Measurements from ENCODE around the gene GAB2. TPM values are rescaled to one million over a fixed set of nuclear protein-coding genes. Genes with fewer than 3 reads are reported as not detected.
"Not testable (repeated sequence)": the region's sequence is repeated elsewhere in the genome, so short reads cannot be mapped to it uniquely, and the experiment has no call there.

The GAB2 gene
- total RNA-seq, 1 experiment from 2014 or later = 10.6 TPM

DNA sequence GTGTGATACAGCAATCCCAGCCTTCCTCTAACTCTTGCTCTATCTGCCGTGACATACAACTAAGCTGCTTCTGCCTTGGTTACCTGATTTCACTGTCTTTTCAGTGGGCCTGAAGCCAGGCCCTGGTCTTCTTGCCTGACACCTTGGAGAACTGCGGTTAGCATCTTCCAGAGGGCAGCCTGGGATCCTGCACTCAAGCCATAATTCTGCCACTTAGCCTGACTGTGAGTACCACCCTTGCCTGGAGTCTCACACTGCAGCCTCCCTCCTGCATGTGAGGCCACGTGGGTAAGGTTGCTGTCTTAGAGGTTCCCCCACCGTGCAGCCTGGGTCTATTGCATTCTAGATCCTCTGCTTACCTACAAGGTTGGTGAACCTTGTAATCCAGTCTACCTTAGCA lies 193.1 kb downstream of the GAB2 start:
- no TSS peak for BruUV-seq (replicated peaks)
- H3K27me3 Mint-ChIP-seq (ENCODE audit: unreplicated experiment) = no peaks in the 10 kb centered on the region
- CTCF ChIA-PET = no interaction called here

DNA sequence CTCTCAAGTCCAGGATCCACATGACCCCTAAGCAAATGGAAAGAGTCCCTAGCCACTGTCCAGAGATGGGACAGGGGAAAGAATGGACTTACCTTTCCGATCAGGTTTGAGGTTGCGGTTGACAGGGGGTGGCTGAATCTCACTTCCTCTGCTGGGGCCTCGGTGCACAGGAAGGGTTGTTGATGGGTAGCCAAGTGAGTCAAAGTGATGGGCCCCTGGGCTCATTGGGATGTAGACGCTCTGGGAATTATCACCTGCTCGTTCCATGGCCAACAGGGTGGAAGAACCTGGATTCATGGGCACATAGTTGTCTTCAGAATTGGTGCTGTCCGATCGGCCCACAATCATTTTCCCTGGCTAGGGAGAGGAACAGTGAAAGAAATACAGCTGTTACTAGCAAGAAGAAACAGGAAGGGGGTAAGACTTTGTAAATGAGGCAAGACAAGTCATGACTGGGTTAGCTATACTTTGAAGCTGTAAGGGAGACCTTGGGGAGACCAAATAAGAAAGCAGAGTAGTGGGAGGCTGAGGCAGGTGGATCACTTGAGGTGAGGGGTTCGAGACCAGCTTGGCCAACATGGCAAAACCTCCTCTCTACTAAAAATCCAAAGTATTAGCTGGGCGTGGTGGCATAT lies 194.2 kb downstream of the GAB2 start:
- H3K36me3 Mint-ChIP-seq (ENCODE audit: insufficient read depth, unreplicated experiment) = peaks cover 16% of the 10 kb centered on the region
- intact Hi-C loops (cut with micrococcal nuclease; ENCODE audit: unreplicated experiment) = no loop called here
- TF ChIP-seq, protein P1, sequence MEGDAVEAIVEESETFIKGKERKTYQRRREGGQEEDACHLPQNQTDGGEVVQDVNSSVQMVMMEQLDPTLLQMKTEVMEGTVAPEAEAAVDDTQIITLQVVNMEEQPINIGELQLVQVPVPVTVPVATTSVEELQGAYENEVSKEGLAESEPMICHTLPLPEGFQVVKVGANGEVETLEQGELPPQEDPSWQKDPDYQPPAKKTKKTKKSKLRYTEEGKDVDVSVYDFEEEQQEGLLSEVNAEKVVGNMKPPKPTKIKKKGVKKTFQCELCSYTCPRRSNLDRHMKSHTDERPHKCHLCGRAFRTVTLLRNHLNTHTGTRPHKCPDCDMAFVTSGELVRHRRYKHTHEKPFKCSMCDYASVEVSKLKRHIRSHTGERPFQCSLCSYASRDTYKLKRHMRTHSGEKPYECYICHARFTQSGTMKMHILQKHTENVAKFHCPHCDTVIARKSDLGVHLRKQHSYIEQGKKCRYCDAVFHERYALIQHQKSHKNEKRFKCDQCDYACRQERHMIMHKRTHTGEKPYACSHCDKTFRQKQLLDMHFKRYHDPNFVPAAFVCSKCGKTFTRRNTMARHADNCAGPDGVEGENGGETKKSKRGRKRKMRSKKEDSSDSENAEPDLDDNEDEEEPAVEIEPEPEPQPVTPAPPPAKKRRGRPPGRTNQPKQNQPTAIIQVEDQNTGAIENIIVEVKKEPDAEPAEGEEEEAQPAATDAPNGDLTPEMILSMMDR (IDR thresholded peaks at IDR 0.05; ENCODE audit: unreplicated experiment) = no peak
- no peaks in the 10 kb centered on the region for H3K4me1 Mint-ChIP-seq (ENCODE audit: low read depth, unreplicated experiment)
- CTCF ChIA-PET = no interaction called here
- DNase-seq = no peak
- H3K9me3 Mint-ChIP-seq (ENCODE audit: low read depth, unreplicated experiment) = no peaks in the 10 kb centered on the region
- no peak overlapping the region for H3K27ac Mint-ChIP-seq (ENCODE audit: unreplicated experiment)
- H3K4me3 Mint-ChIP-seq (ENCODE audit: low read depth, unreplicated experiment) = no peak overlapping the region
- H3K27me3 Mint-ChIP-seq (ENCODE audit: unreplicated experiment) = no peaks in the 10 kb centered on the region
- no TSS peak for BruUV-seq (replicated peaks)

More for the DNA sequence above, 193.1 kb downstream of the GAB2 start:
- Mint-ChIP-seq H3K36me3 (ENCODE audit: insufficient read depth, unreplicated experiment) (peaks cover 16% of the 10 kb centered on the region), H3K9me3 (ENCODE audit: low read depth, unreplicated experiment) (no peaks in the 10 kb centered on the region), H3K4me3 (ENCODE audit: low read depth, unreplicated experiment) (no peak overlapping the region), H3K4me1 (ENCODE audit: low read depth, unreplicated experiment) (no peaks in the 10 kb centered on the region), H3K27ac (ENCODE audit: unreplicated experiment) (no peak overlapping the region)
- DNase-seq = no peak
- intact Hi-C loops (cut with micrococcal nuclease; ENCODE audit: unreplicated experiment) = no loop called here
- TF ChIP-seq, protein P1 (IDR thresholded peaks at IDR 0.05; ENCODE audit: unreplicated experiment) = no peak

DNA sequence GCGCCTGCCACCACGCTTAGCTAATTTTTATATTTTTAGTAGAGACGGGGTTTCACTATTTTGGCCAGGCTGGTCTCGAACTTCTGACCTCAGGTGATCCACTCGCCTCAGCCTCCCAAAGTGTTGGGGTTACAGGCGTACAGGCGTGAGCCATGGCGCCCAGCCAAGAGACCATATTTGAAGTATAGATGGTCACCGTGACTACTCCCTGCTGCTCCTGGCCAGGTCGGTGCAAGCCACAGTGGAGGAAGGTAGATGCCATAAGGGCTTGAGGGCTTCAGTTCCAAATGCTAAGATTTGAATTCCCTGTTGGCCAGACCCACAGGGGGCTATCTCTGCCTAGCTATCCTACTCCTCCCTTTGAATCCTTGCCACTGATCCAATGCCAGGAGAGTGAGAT lies 194.9 kb downstream of the GAB2 start:
- BruUV-seq (replicated peaks); H3K9me3 Mint-ChIP-seq (ENCODE audit: low read depth, unreplicated experiment); H3K27me3 Mint-ChIP-seq (ENCODE audit: unreplicated experiment); DNase-seq; H3K27ac Mint-ChIP-seq (ENCODE audit: unreplicated experiment); H3K4me3 Mint-ChIP-seq (ENCODE audit: low read depth, unreplicated experiment); H3K4me1 Mint-ChIP-seq (ENCODE audit: low read depth, unreplicated experiment); intact Hi-C loops (cut with micrococcal nuclease; ENCODE audit: unreplicated experiment): not testable (repeated sequence)
- H3K36me3 Mint-ChIP-seq (ENCODE audit: insufficient read depth, unreplicated experiment) = peaks cover 16% of the 10 kb centered on the region
- CTCF ChIA-PET = interaction anchor here (0.6 kb wide), 1 partner anchor 22 kb away, joined by 4 read pairs; no protein-coding TSS in a partner anchor

DNA sequence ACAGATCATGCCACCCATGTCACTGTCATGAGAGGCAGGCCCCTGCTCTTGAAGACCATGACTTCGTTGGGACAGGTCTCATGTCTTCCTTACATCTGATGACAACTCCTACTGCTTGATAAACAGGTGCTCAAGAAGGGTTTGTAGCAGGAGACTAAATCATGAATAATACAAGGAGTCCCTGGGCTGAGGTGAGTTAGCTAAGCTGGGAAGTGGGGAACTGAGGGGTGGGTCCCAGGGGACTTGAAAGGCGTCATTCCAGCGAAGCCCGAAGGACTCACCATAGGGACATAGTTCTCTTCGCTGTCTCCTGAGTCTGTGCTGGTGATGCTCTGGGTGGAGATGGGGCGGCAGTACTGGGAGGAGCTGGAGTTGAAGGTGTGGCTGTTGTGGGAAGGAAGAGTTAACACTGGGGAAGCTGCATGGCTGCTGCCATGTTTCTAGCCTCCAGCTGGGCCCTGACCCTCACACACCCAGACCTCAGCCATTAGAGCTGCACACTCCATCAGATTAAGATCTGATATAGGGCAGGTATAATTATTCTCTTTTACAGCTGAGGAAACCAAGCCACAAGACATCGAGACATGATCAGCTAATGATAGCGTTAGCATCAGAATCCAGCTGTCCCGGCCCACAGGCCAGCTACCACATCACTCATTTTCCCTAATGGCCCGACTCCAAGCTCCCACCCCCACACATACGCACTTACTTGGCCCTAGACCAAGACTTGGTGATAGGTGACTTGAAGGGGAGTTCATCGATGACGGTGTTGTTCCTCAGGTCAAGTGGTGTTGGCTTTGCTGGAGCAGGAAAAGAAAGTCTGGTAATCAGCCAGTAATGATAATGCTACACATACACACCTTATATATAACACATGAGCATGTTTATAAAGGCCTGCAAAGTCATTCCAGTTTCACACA lies 196.0 kb downstream of the GAB2 start:
- H3K4me1 Mint-ChIP-seq (ENCODE audit: low read depth, unreplicated experiment) = peaks cover 7% of the 10 kb centered on the region
- BruUV-seq (replicated peaks) = no TSS peak
- CTCF ChIA-PET = no interaction called here
- no peak for DNase-seq
- no peak overlapping the region for H3K4me3 Mint-ChIP-seq (ENCODE audit: low read depth, unreplicated experiment)
- no peaks in the 10 kb centered on the region for H3K9me3 Mint-ChIP-seq (ENCODE audit: low read depth, unreplicated experiment)
- H3K36me3 Mint-ChIP-seq (ENCODE audit: insufficient read depth, unreplicated experiment) = peaks cover 16% of the 10 kb centered on the region
- no peak overlapping the region for H3K27ac Mint-ChIP-seq (ENCODE audit: unreplicated experiment)
- H3K27me3 Mint-ChIP-seq (ENCODE audit: unreplicated experiment) = no peaks in the 10 kb centered on the region
- intact Hi-C loops (cut with micrococcal nuclease; ENCODE audit: unreplicated experiment) = no loop called here
- TF ChIP-seq, protein P1 (IDR thresholded peaks at IDR 0.05; ENCODE audit: unreplicated experiment) = no peak

All from Calu3 (cell line).